ENCODE measurements around the gene CHRNA4. TPM values are rescaled to one million over a fixed set of nuclear protein-coding genes. Genes with fewer than 3 reads are reported as not detected.

The CHRNA4 gene
- polyA plus RNA-seq, 1 of the 3 experiments (the other 2 are of a cell fraction): not detected

DNA sequence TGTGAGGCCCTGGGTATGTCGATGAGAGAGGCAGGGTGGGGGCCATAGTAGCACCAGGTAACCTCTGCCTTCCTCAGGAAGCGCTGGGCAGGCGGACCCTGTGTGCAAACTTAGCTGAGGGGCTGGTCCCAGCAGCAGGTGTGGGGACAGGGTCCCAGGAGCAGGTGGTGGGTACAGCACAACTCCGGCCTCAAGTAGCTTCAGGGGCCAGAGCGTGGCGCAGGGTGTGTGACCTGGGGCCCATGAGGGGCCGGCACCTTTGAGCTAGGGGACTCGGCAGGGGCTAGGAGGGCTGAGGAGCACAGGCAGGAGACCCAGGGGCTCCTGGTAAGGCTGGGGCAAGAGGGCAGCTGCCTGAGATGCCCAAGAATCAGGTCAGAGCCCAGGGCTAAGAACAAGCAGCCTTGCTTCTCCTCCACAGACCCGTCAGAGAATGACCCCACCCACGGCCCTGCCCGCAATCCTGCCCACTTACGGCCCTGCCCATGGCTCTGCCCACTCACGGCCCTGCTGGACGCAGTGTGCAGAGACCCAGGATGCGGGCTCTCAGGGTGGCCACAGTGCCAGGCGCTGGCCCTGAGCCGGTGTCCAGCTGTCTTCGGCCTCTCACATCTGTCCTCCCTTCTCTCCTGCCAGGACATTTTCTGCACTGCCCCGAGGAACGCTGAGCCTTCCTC, 30.9 kb downstream of the CHRNA4 start:
- Histone ChIP-seq H2AFZ (ENCODE audit: low read depth) (no peak overlapping the region), H3K27ac (ENCODE audit: low read depth in 2 of 2, low read length in 1 of 2) (no peak overlapping the region), H3K4me3 (ENCODE audit: low read depth in 2 of 2, low read length in 1 of 2) (no peak overlapping the region), H3K27me3 (ENCODE audit: insufficient read depth) (no peaks in the 10 kb centered on the region), H3K4me1 (ENCODE audit: control insufficient read depth in 1 of 2, insufficient read depth in 2 of 2, low read depth in 1 of 2, low read length in 1 of 2) (peaks cover 0 to 3% of the 10 kb centered on the region in 2 experiments; a peak in 1 of 4 replicates), H3K9ac (no peak overlapping the region), H3K36me3 (replicated peaks in 1 of 2; ENCODE audit: control insufficient read depth in 1 of 2, insufficient read depth in 2 of 2, low read length in 1 of 2) (no peaks in the 10 kb centered on the region), H3F3A (replicated peaks; ENCODE audit: insufficient read depth) (no peaks in the 10 kb centered on the region), H3K79me2 (ENCODE audit: insufficient read depth) (no peaks in the 10 kb centered on the region), H3K9me3 (no peaks in the 10 kb centered on the region), H3K4me2 (no peak overlapping the region), H3K9me2 (no peaks in the 10 kb centered on the region), H4K20me1 (ENCODE audit: insufficient read depth) (no peaks in the 10 kb centered on the region)
- 75% methylated on average over 12 of the region's 20 CpGs for WGBS (ENCODE audit: low lambda C conversion rate)
- no peak for DNase-seq
- no peak for TF ChIP-seq GATA2 (CRISPR knock-in tag; IDR thresholded peaks at IDR 0.05)
- TF ChIP-seq, protein P1, sequence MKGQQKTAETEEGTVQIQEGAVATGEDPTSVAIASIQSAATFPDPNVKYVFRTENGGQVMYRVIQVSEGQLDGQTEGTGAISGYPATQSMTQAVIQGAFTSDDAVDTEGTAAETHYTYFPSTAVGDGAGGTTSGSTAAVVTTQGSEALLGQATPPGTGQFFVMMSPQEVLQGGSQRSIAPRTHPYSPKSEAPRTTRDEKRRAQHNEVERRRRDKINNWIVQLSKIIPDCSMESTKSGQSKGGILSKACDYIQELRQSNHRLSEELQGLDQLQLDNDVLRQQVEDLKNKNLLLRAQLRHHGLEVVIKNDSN (IDR thresholded peaks at IDR 0.05; ENCODE audit: borderline replicate concordance, low read depth): no peak
- TF ChIP-seq, protein P2, sequence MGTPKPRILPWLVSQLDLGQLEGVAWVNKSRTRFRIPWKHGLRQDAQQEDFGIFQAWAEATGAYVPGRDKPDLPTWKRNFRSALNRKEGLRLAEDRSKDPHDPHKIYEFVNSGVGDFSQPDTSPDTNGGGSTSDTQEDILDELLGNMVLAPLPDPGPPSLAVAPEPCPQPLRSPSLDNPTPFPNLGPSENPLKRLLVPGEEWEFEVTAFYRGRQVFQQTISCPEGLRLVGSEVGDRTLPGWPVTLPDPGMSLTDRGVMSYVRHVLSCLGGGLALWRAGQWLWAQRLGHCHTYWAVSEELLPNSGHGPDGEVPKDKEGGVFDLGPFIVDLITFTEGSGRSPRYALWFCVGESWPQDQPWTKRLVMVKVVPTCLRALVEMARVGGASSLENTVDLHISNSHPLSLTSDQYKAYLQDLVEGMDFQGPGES (IDR thresholded peaks at IDR 0.05; ENCODE audit: low read depth, low read length): no peak
- TF ChIP-seq SMC3 (IDR thresholded peaks at IDR 0.05; ENCODE audit: low read depth, low read length): no peak
- TF ChIP-seq TCF12 (IDR thresholded peaks at IDR 0.05): no peak
- no peak for TF ChIP-seq MEF2A (IDR thresholded peaks at IDR 0.05; ENCODE audit: borderline replicate concordance, low read depth)
- no peak for TF ChIP-seq TEAD4 (IDR thresholded peaks at IDR 0.05; ENCODE audit: borderline replicate concordance, insufficient read depth)
- no peak for TF ChIP-seq CHD2 (IDR thresholded peaks at IDR 0.05; ENCODE audit: low read length, partially characterized antibody)
- TF ChIP-seq, protein P3, sequence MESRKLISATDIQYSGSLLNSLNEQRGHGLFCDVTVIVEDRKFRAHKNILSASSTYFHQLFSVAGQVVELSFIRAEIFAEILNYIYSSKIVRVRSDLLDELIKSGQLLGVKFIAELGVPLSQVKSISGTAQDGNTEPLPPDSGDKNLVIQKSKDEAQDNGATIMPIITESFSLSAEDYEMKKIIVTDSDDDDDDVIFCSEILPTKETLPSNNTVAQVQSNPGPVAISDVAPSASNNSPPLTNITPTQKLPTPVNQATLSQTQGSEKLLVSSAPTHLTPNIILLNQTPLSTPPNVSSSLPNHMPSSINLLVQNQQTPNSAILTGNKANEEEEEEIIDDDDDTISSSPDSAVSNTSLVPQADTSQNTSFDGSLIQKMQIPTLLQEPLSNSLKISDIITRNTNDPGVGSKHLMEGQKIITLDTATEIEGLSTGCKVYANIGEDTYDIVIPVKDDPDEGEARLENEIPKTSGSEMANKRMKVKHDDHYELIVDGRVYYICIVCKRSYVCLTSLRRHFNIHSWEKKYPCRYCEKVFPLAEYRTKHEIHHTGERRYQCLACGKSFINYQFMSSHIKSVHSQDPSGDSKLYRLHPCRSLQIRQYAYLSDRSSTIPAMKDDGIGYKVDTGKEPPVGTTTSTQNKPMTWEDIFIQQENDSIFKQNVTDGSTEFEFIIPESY (IDR thresholded peaks at IDR 0.05; ENCODE audit: borderline replicate concordance, low read depth): no peak
- no peak for TF ChIP-seq RFX5 (IDR thresholded peaks at IDR 0.05; ENCODE audit: low read length)
- TF ChIP-seq FOXM1 (IDR thresholded peaks at IDR 0.05; ENCODE audit: low read depth): no peak
- TF ChIP-seq RAD21 (IDR thresholded peaks at IDR 0.05; ENCODE audit: low read length): no peak
- no peak for TF ChIP-seq TAF1 (IDR thresholded peaks at IDR 0.05; ENCODE audit: borderline replicate concordance, low read depth, low read length)
- no peak for TF ChIP-seq RCOR1 (IDR thresholded peaks at IDR 0.05; ENCODE audit: low read length)
- TF ChIP-seq FOSL2 (IDR thresholded peaks at IDR 0.05; ENCODE audit: borderline replicate concordance, low read depth): no peak
- no peak for TF ChIP-seq EP300 (IDR thresholded peaks at IDR 0.05; ENCODE audit: borderline replicate concordance in 1 of 2, low read depth in 1 of 2, low read length in 1 of 2)
- TF ChIP-seq NFIC (IDR thresholded peaks at IDR 0.05; ENCODE audit: borderline replicate concordance): no peak
- no peak for TF ChIP-seq ELF1 (IDR thresholded peaks at IDR 0.05)
- ChIA-PET POLR2A (no interaction called here), CTCF (interaction anchor here (0.9 to 4.0 kb wide), 5 partner anchors 8 to 147 kb away, joined by 3 to 28 read pairs (median 3); no protein-coding TSS in a partner anchor)

All from SK-N-SH (cell line).